Stimulated activated CD4-positive, alpha-beta T cell treated with anti-CD3 and anti-CD28 coated beads, Interleukin-12 subunit alpha, Interleukin-12 subunit beta, amount 100 ng/mL, for 4 hours (primary cell): ENCODE measurements around the gene DDX10.

Experiments used
- DNase-seq: peaks from one replicate; pipeline ENCODE4 v3.0.0-alpha.2; 2020

DDX10 gene

GRCh38 chr11:108877178-108877577, 212.3 kb downstream of the DDX10 start:
- DNase-seq = no peak

GRCh38 chr11:108880510-108880909, 215.6 kb downstream of the DDX10 start:
- no peak for DNase-seq

GRCh38 chr11:108881131-108881530, 216.3 kb downstream of the DDX10 start:
- DNase-seq = no peak

GRCh38 chr11:108882211-108882831, 217.5 kb downstream of the DDX10 start:
- no peak for DNase-seq

- DNase-seq = no peak
Observed at GRCh38 chr11:108886005-108886659, 221.3 kb downstream of the DDX10 start.

GRCh38 chr11:108886660-108887009, 221.8 kb downstream of the DDX10 start:
- no peak for DNase-seq

- no peak for DNase-seq
Observed at GRCh38 chr11:108887436-108888238, 222.8 kb downstream of the DDX10 start.

- DNase-seq = no peak
Observed at GRCh38 chr11:108890482-108891105, 225.7 kb downstream of the DDX10 start.

GRCh38 chr11:108891143-108891542, 226.3 kb downstream of the DDX10 start:
- DNase-seq = no peak

GRCh38 chr11:108891909-108892511, 227.1 kb downstream of the DDX10 start:
- DNase-seq = no peak

- no peak for DNase-seq
Observed at GRCh38 chr11:108895579-108896480, 231.0 kb downstream of the DDX10 start.

GRCh38 chr11:108897071-108897481, 232.2 kb downstream of the DDX10 start:
- no peak for DNase-seq

GRCh38 chr11:108897916-108898315, 233.0 kb downstream of the DDX10 start:
- DNase-seq = no peak

- no peak for DNase-seq
Observed at GRCh38 chr11:108901359-108901758, 236.5 kb downstream of the DDX10 start.

- DNase-seq = no peak
Observed at GRCh38 chr11:108902027-108902469, 237.2 kb downstream of the DDX10 start.

GRCh38 chr11:108904480-108904879, 239.6 kb downstream of the DDX10 start:
- DNase-seq = no peak

- DNase-seq = no peak
Observed at GRCh38 chr11:108906329-108906728, 241.5 kb downstream of the DDX10 start.

GRCh38 chr11:108906826-108907225, 242.0 kb downstream of the DDX10 start:
- no peak for DNase-seq

- no peak for DNase-seq
Observed at GRCh38 chr11:108909041-108909440, 244.2 kb downstream of the DDX10 start.

- DNase-seq = no peak
Observed at GRCh38 chr11:108909921-108910320, 245.1 kb downstream of the DDX10 start.

GRCh38 chr11:108912581-108912980, 247.7 kb downstream of the DDX10 start:
- DNase-seq = no peak

- DNase-seq = no peak
Observed at GRCh38 chr11:108913204-108913603, 248.3 kb downstream of the DDX10 start.
